Measurements from ENCODE around the gene GPR161.

DNA sequence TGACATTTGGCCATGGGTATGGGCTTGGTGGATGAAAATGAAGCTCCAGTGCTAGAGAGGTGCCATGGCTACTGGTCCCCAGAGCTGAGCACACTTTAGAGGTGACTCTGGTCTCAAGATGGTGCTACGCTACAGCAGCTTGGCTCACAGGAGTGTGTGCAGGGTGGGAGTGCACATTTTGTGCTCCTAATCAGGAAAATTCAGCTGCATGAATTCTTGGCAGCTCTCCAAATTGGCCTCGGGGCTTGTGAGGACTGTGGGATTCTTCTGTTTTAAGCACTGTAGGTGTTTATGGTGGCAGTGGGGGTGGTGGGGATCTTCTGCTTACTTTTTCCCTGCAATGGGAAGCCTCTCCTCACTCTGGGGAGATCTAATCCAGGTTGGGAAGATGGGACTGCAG lies 24.7 kb upstream of the GPR161 start:
- no peak for TF ChIP-seq CTCF (IDR thresholded peaks at IDR 0.05)
- TF ChIP-seq POLR2A (IDR thresholded peaks at IDR 0.05), result no peak
- TF ChIP-seq EP300 (IDR thresholded peaks at IDR 0.05), result no peak
